BLaER1 (cell line): Measurements from ENCODE around the gene ARHGEF10L.

ENCODE experiments used
- H3K27ac ChIP-seq: shearing (Covaris generic); formaldehyde crosslinking; 2 replicates; pipeline ENCODE4 v1.8.1; 2022
- H3K27me3 ChIP-seq: shearing (Covaris generic); formaldehyde crosslinking; 2 replicates; pipeline ENCODE4 v1.8.1; 2022
- H3K36me3 ChIP-seq: shearing (Covaris generic); formaldehyde crosslinking; 2 replicates; pipeline ENCODE4 v1.8.1; 2022
- H3K4me1 ChIP-seq: shearing (Covaris generic); formaldehyde crosslinking; 2 replicates; pipeline ENCODE4 v1.8.1; 2022
- H3K4me2 ChIP-seq: shearing (Covaris generic); formaldehyde crosslinking; 2 replicates; pipeline ENCODE4 v1.8.1; 2022
- H3K4me3 ChIP-seq: shearing (Covaris generic); formaldehyde crosslinking; 2 replicates; pipeline ENCODE4 v1.8.1; 2022
- H3K9ac ChIP-seq: shearing (Covaris generic); formaldehyde crosslinking; 2 replicates; pipeline ENCODE4 v1.8.1; 2022
- H3K9me3 ChIP-seq: shearing (Covaris generic); formaldehyde crosslinking; 2 replicates; pipeline ENCODE4 v1.8.1; 2022
- H4K20me1 ChIP-seq: shearing (Covaris generic); formaldehyde crosslinking; 2 replicates; pipeline ENCODE4 v1.8.1; 2022
- Cebpa-rat ChIP-seq: shearing (Covaris generic); IDR thresholded peaks from 2 replicates; pipeline ENCODE4 v1.8.1; 2022

The ARHGEF10L gene

GRCh38 chr1:17711577-17711910 is 172.0 kb downstream of the ARHGEF10L start:
- Histone ChIP-seq H3K36me3 (peaks cover 22% of the 10 kb centered on the region; the same call in 1 of the 2 replicates), H3K4me1 (peaks cover 14% of the 10 kb centered on the region), H3K9me3 (0 out of 2 replicates have a peak, but pooled peaks cover 10% of the 10 kb centered on the region), H3K27ac (no peak overlapping the region), H3K4me2 (no peak overlapping the region), H4K20me1 (no peaks in the 10 kb centered on the region), H3K27me3 (no peaks in the 10 kb centered on the region), H3K9ac (no peak overlapping the region), H3K4me3 (no peak overlapping the region)
- no peak for TF ChIP-seq Cebpa-rat

GRCh38 chr1:17711941-17712340 is 172.4 kb downstream of the ARHGEF10L start:
- Histone ChIP-seq H3K27ac (no peak overlapping the region), H3K9me3 (0 out of 2 replicates have a peak, but pooled peaks cover 10% of the 10 kb centered on the region), H3K9ac (no peak overlapping the region), H4K20me1 (no peaks in the 10 kb centered on the region), H3K4me3 (no peak overlapping the region), H3K4me1 (peaks cover 10% of the 10 kb centered on the region; the same call in 1 of the 2 replicates), H3K27me3 (no peaks in the 10 kb centered on the region), H3K4me2 (no peak overlapping the region), H3K36me3 (peaks cover 22% of the 10 kb centered on the region; the same call in 1 of the 2 replicates)
- TF ChIP-seq Cebpa-rat: no peak

- Histone ChIP-seq H3K4me2 (no peak overlapping the region), H4K20me1 (no peaks in the 10 kb centered on the region), H3K27me3 (no peaks in the 10 kb centered on the region), H3K9me3 (0 out of 2 replicates have a peak, but pooled peaks cover 10% of the 10 kb centered on the region), H3K27ac (no peak overlapping the region), H3K4me3 (no peak overlapping the region), H3K4me1 (peaks cover 8% of the 10 kb centered on the region; the same call in 1 of the 2 replicates), H3K36me3 (peaks cover 39% of the 10 kb centered on the region; the same call in 1 of the 2 replicates), H3K9ac (no peak overlapping the region)
- no peak for TF ChIP-seq Cebpa-rat
Observed at GRCh38 chr1:17713993-17714392, 174.5 kb downstream of the ARHGEF10L start.

- Histone ChIP-seq H3K9ac (no peak overlapping the region), H3K36me3 (peaks cover 25% of the 10 kb centered on the region; the same call in 1 of the 2 replicates), H3K4me3 (no peak overlapping the region), H3K27me3 (no peaks in the 10 kb centered on the region), H3K27ac (no peak overlapping the region), H3K4me2 (no peak overlapping the region), H4K20me1 (no peaks in the 10 kb centered on the region), H3K9me3 (no peaks in the 10 kb centered on the region), H3K4me1 (peaks cover 8% of the 10 kb centered on the region; the same call in 1 of the 2 replicates)
- TF ChIP-seq Cebpa-rat: no peak
Observed at GRCh38 chr1:17717594-17718535, 178.4 kb downstream of the ARHGEF10L start.

GRCh38 chr1:17719874-17720273 is 180.4 kb downstream of the ARHGEF10L start:
- Histone ChIP-seq H3K36me3 (peaks cover 25% of the 10 kb centered on the region; the same call in 1 of the 2 replicates), H3K9me3 (no peaks in the 10 kb centered on the region), H4K20me1 (no peaks in the 10 kb centered on the region), H3K27me3 (no peaks in the 10 kb centered on the region), H3K4me1 (peaks cover 8% of the 10 kb centered on the region; the same call in 1 of the 2 replicates), H3K27ac (no peak overlapping the region), H3K9ac (no peak overlapping the region), H3K4me3 (no peak overlapping the region), H3K4me2 (no peak overlapping the region)
- TF ChIP-seq Cebpa-rat: no peak

- Histone ChIP-seq H3K4me3 (no peak overlapping the region), H3K4me2 (no peak overlapping the region), H3K9ac (no peak overlapping the region), H3K9me3 (no peaks in the 10 kb centered on the region), H3K27ac (no peak overlapping the region), H4K20me1 (no peaks in the 10 kb centered on the region), H3K4me1 (peaks cover 11% of the 10 kb centered on the region), H3K36me3 (peaks cover 18% of the 10 kb centered on the region; the same call in 1 of the 2 replicates), H3K27me3 (no peaks in the 10 kb centered on the region)
- TF ChIP-seq Cebpa-rat: no peak
Observed at GRCh38 chr1:17721444-17721843, 181.9 kb downstream of the ARHGEF10L start.

- TF ChIP-seq Cebpa-rat: no peak
- Histone ChIP-seq H3K9ac (no peak overlapping the region), H3K9me3 (peaks cover 17% of the 10 kb centered on the region), H3K4me3 (no peak overlapping the region), H3K27me3 (no peaks in the 10 kb centered on the region), H3K36me3 (peaks cover 4% of the 10 kb centered on the region; the same call in 1 of the 2 replicates), H3K4me1 (peaks cover 10% of the 10 kb centered on the region), H3K4me2 (no peak overlapping the region), H4K20me1 (no peaks in the 10 kb centered on the region), H3K27ac (no peak overlapping the region)
Observed at GRCh38 chr1:17723684-17724083, 184.2 kb downstream of the ARHGEF10L start.

- Histone ChIP-seq H3K9ac (no peak overlapping the region), H3K9me3 (peaks cover 21% of the 10 kb centered on the region), H3K4me3 (no peak overlapping the region), H3K27ac (no peak overlapping the region), H3K4me2 (no peak overlapping the region), H4K20me1 (no peaks in the 10 kb centered on the region), H3K36me3 (0 out of 2 replicates have a peak, but pooled peaks cover 3% of the 10 kb centered on the region), H3K27me3 (no peaks in the 10 kb centered on the region), H3K4me1 (peaks cover 10% of the 10 kb centered on the region)
- no peak for TF ChIP-seq Cebpa-rat
Observed at GRCh38 chr1:17724150-17724549, 184.7 kb downstream of the ARHGEF10L start.

GRCh38 chr1:17725084-17725719 is 185.7 kb downstream of the ARHGEF10L start:
- TF ChIP-seq Cebpa-rat: no peak
- Histone ChIP-seq H3K27me3 (no peaks in the 10 kb centered on the region), H3K4me2 (no peak overlapping the region), H4K20me1 (no peaks in the 10 kb centered on the region), H3K4me3 (no peak overlapping the region), H3K36me3 (peaks cover 5% of the 10 kb centered on the region; the same call in 1 of the 2 replicates), H3K9ac (no peak overlapping the region), H3K9me3 (peaks cover 22% of the 10 kb centered on the region), H3K27ac (no peak overlapping the region), H3K4me1 (peaks cover 10% of the 10 kb centered on the region)
